ENCODE results near the gene OLIG1. TPM values are rescaled to one million over a fixed set of nuclear protein-coding genes. Genes with fewer than 3 reads are reported as not detected.

OLIG1 gene, protein sequence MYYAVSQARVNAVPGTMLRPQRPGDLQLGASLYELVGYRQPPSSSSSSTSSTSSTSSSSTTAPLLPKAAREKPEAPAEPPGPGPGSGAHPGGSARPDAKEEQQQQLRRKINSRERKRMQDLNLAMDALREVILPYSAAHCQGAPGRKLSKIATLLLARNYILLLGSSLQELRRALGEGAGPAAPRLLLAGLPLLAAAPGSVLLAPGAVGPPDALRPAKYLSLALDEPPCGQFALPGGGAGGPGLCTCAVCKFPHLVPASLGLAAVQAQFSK
- total RNA-seq (2021; ENCODE audit: unreplicated experiment) (not detected), Bru-seq, nascent RNA (not detected), BruChase-seq, experiment 1, labeled RNA remaining after a 6-hour chase (not detected), BruChase-seq, experiment 2, labeled RNA remaining after a 2-hour chase (not detected)
- not detected in 2 replicates for polyA plus RNA-seq (2012)
- long read RNA-seq: 0 reads

DNA sequence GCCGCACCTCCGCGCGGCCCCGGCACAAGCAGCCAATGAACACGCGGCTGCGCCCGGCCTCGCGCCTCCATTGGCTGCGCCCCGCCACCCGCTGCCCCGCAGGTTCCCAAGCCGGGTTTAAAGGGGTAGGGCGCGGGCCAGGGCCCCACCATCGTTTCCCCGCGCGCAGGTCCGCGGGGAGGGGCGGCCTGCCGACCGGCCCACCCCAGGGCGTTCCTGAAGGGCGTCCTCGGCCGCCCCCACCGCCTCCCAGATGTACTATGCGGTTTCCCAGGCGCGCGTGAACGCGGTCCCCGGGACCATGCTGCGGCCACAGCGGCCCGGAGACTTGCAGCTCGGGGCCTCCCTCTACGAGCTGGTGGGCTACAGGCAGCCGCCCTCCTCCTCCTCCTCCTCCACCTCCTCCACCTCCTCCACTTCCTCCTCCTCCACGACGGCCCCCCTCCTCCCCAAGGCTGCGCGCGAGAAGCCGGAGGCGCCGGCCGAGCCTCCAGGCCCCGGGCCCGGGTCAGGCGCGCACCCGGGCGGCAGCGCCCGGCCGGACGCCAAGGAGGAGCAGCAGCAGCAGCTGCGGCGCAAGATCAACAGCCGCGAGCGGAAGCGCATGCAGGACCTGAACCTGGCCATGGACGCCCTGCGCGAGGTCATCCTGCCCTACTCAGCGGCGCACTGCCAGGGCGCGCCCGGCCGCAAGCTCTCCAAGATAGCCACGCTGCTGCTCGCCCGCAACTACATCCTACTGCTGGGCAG, at the start of gene OLIG1:
Gene OLIG1 (plus strand): TSS at position 148 of the 750 bp plus-strand sequence. CDS start 106 bp downstream, at position 254.
- H3K79me2 ChIP-seq (ENCODE audit: insufficient read depth, low read length): no peaks in the 10 kb centered on the region
- POLR2A ChIA-PET: no interaction called here
- RAD21 ChIA-PET (ENCODE audit: low non-redundant PET in 1 of 2, low total read pairs in 2 of 2, uncharacterized antibody in 2 of 2, unreplicated experiment in 2 of 2): no interaction called here

More for the DNA sequence above, at the start of gene OLIG1:
- Histone ChIP-seq H3K27ac (ENCODE audit: low read depth, low read length) (no peak within 1 kb of the TSS), H3K9me2 (ENCODE audit: insufficient read depth) (no peaks in the 10 kb centered on the region), H3K4me2 (ENCODE audit: low read length) (no peak within 1 kb of the TSS), H3K27me3 (ENCODE audit: insufficient read depth, low read length) (peaks cover 12% of the 10 kb centered on the region), H3K4me3 (replicated peaks in 1 of 2; ENCODE audit: low read depth in 1 of 2, low read length in 2 of 2) (no peak within 1 kb of the TSS), H4K20me1 (ENCODE audit: insufficient read depth) (no peaks in the 10 kb centered on the region), H3K4me1 (ENCODE audit: control insufficient read depth in 1 of 2, insufficient read depth in 2 of 2, low read length in 2 of 2) (no peaks in the 10 kb centered on the region), H3K9me3 (ENCODE audit: control insufficient read depth in 1 of 2, insufficient read depth in 1 of 2, low read depth in 1 of 2, low read length in 2 of 2) (no peaks in the 10 kb centered on the region), H3K36me3 (ENCODE audit: control insufficient read depth in 1 of 2, insufficient read depth in 2 of 2, low read length in 2 of 2) (no peaks in the 10 kb centered on the region), H3K9ac (ENCODE audit: low read length) (no peak within 1 kb of the TSS), H2AFZ (ENCODE audit: low read depth, low read length, poor library complexity, severe bottlenecking) (no peak within 1 kb of the TSS)
- TF ChIP-seq YY1 (IDR thresholded peaks at IDR 0.05; ENCODE audit: extremely low read depth, insufficient replicate concordance, low read depth, low read length) (no peak), ZNF274 (IDR thresholded peaks at IDR 0.05; ENCODE audit: low read depth, low read length) (no peak), FOSL1 (IDR thresholded peaks at IDR 0.05; ENCODE audit: low read depth) (no peak), JUND (IDR thresholded peaks at IDR 0.05) (no peak), ELF1 (IDR thresholded peaks at IDR 0.05; ENCODE audit: borderline replicate concordance, low read depth) (no peak), CBX3 (IDR thresholded peaks at IDR 0.05; ENCODE audit: low read depth) (no peak), TCF7L2 (IDR thresholded peaks at IDR 0.05; ENCODE audit: borderline replicate concordance, extremely low read depth, insufficient read depth, insufficient read length) (no peak), SRF (IDR thresholded peaks at IDR 0.05; ENCODE audit: low read depth) (no peak), POLR2A (IDR thresholded peaks at IDR 0.05; ENCODE audit: borderline replicate concordance, extremely low read depth, insufficient read depth, insufficient read length) (no peak), CEBPB (IDR thresholded peaks at IDR 0.05; ENCODE audit: low read depth) (no peak), SP1 (IDR thresholded peaks at IDR 0.05; ENCODE audit: low read depth) (no peak), RAD21 (IDR thresholded peaks at IDR 0.05; ENCODE audit: low read depth) (no peak), EZH2 (IDR thresholded peaks at IDR 0.05) (no peak), EZH2phosphoT487 (IDR thresholded peaks at IDR 0.05; ENCODE audit: borderline replicate concordance) (no peak), POLR2AphosphoS5 (IDR thresholded peaks at IDR 0.05; ENCODE audit: low read depth, low read length) (no peak), EGR1 (IDR thresholded peaks at IDR 0.05; ENCODE audit: low read depth) (no peak), SIN3A (IDR thresholded peaks at IDR 0.05; ENCODE audit: low read depth) (no peak)
- TF ChIP-seq, protein P1, sequence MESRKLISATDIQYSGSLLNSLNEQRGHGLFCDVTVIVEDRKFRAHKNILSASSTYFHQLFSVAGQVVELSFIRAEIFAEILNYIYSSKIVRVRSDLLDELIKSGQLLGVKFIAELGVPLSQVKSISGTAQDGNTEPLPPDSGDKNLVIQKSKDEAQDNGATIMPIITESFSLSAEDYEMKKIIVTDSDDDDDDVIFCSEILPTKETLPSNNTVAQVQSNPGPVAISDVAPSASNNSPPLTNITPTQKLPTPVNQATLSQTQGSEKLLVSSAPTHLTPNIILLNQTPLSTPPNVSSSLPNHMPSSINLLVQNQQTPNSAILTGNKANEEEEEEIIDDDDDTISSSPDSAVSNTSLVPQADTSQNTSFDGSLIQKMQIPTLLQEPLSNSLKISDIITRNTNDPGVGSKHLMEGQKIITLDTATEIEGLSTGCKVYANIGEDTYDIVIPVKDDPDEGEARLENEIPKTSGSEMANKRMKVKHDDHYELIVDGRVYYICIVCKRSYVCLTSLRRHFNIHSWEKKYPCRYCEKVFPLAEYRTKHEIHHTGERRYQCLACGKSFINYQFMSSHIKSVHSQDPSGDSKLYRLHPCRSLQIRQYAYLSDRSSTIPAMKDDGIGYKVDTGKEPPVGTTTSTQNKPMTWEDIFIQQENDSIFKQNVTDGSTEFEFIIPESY (IDR thresholded peaks at IDR 0.05; ENCODE audit: extremely low read depth, insufficient replicate concordance, low read length): no peak
- TF ChIP-seq, protein P2, sequence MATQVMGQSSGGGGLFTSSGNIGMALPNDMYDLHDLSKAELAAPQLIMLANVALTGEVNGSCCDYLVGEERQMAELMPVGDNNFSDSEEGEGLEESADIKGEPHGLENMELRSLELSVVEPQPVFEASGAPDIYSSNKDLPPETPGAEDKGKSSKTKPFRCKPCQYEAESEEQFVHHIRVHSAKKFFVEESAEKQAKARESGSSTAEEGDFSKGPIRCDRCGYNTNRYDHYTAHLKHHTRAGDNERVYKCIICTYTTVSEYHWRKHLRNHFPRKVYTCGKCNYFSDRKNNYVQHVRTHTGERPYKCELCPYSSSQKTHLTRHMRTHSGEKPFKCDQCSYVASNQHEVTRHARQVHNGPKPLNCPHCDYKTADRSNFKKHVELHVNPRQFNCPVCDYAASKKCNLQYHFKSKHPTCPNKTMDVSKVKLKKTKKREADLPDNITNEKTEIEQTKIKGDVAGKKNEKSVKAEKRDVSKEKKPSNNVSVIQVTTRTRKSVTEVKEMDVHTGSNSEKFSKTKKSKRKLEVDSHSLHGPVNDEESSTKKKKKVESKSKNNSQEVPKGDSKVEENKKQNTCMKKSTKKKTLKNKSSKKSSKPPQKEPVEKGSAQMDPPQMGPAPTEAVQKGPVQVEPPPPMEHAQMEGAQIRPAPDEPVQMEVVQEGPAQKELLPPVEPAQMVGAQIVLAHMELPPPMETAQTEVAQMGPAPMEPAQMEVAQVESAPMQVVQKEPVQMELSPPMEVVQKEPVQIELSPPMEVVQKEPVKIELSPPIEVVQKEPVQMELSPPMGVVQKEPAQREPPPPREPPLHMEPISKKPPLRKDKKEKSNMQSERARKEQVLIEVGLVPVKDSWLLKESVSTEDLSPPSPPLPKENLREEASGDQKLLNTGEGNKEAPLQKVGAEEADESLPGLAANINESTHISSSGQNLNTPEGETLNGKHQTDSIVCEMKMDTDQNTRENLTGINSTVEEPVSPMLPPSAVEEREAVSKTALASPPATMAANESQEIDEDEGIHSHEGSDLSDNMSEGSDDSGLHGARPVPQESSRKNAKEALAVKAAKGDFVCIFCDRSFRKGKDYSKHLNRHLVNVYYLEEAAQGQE (IDR thresholded peaks at IDR 0.05; ENCODE audit: low read depth): no peak
- TF ChIP-seq, protein P3, sequence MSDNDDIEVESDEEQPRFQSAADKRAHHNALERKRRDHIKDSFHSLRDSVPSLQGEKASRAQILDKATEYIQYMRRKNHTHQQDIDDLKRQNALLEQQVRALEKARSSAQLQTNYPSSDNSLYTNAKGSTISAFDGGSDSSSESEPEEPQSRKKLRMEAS (IDR thresholded peaks at IDR 0.05): no peak
- DNase-seq (ENCODE audit: low read depth, low spot score) (no peak), ATAC-seq (no peak)
- CTCF ChIA-PET: no interaction called here
- BruUV-seq (replicated peaks): no TSS peak
- intact Hi-C loops (cut with micrococcal nuclease): no loop called here
